GM21447 (cell line): ENCODE results near the gene PTH2R.
A peak's percentile ranks its signal among the peaks of the same experiment; 100 is the strongest.
"Not testable (repeated sequence)": the region's sequence is repeated elsewhere in the genome, so short reads cannot be mapped to it uniquely, and the experiment has no call there.

Experiments
- ATAC-seq: cut with Tn5 transposase; IDR thresholded peaks from one replicate; pipeline ENCODE4 v1.9.1; 2021; ENCODE audit not compliant: unreplicated experiment

The PTH2R gene

DNA sequence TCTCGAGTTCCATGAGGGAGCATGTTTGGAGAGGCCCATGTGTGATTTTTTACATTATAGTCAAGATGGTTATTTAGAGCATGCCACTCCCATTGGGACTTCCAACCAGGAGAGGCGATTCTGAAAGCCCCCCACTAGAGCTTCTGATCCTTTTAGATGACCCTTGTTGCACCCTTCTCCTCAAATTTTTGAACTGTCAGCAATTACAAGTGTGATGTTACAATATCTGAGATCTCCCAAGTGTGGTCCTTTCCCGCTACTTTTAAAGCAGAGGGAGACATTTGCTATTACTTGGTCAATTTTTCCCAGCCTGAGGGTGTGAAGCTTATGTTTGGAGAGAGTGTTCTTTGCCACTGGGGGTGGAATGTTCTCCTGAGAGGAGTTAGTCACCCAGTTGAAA lies 16.7 kb upstream of the PTH2R start:
- ATAC-seq: no peak

- no peak for ATAC-seq
Observed at GRCh38 chr2:208392300-208392699, 14.3 kb upstream of the PTH2R start.

GRCh38 chr2:208396796-208397195 lies 9.8 kb upstream of the PTH2R start:
- ATAC-seq: not testable (repeated sequence)

DNA sequence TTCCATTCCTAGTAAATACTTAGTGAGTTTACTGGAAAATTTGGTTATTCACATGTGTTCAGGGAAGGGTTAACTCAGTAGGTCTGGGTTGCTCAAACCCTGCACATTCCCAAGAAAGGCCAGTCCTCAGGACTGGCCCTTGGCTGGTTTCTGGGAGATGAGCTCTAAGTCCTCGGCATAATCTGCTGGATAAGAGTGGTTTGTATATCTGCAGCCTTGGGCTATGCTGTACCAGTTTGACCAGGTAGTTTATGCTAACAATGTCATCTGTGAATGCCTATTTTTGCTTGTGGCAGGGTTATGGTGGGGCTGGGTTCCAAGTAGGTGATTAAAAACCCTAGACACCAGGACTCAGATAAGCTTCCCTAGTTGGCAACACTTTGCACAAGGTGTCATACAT lies 7.4 kb upstream of the PTH2R start:
- no peak for ATAC-seq

DNA sequence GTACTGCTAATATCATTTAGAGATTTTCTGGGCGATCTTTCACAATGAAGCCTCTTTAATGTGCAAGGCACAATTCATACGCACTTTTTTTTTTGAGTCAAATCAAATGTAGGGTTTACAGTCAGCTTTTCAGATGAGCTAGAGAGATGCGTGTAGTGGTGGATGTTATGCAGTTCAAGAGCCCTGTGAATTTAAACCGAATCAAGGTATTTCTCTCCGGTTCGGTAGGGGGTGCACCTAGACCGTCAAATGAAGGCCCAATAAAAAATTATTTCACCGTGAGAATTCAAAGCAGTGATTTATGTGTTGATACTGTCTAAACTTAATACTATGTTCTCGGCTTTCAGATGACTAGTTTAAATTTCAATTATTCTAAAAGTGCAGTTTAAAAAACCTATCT lies 1.1 kb downstream of the PTH2R start:
- ATAC-seq: no peak

DNA sequence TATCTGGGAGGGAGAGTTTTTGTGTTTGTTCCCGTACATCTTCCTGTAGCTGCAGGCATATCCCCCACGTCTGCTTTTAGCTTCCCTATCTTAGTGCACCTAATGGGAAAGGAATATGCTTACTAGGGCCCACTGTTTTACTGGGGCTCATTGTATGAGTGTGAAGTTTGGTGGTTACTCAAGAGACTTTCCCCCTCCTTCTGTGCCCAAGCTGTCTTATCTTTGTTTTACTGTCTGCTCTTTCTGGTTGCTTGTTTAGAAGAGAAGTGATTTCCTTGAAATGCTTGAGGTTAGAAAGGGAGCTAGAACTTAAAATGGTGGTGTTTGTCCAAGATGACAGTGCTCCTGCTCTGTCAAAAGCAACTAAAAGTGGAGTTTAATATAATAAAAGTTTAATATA lies 7.3 kb downstream of the PTH2R start:
- no peak for ATAC-seq

GRCh38 chr2:208415255-208415654 lies 8.7 kb downstream of the PTH2R start:
- no peak for ATAC-seq

DNA sequence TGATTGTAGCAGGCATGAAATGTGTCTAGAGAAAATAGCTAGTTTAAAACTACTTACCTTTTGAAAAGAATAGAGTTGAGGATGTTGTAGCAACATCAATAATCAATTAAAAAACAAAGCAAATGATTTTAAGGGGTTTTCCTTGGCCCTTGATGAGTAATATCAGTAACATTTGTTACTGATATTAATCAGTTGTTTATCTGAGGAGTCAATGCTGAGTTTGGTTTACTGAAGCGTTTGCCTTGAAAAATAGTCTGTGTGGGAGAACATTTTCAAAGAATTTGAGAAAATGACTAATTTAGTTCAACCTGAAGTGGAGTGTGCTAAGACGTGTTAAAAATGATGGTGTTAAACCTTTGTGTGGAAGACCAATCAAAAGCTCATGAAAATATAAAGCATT lies 9.3 kb downstream of the PTH2R start:
- no peak for ATAC-seq

GRCh38 chr2:208426412-208427045 lies 19.9 kb downstream of the PTH2R start:
- no peak for ATAC-seq

DNA sequence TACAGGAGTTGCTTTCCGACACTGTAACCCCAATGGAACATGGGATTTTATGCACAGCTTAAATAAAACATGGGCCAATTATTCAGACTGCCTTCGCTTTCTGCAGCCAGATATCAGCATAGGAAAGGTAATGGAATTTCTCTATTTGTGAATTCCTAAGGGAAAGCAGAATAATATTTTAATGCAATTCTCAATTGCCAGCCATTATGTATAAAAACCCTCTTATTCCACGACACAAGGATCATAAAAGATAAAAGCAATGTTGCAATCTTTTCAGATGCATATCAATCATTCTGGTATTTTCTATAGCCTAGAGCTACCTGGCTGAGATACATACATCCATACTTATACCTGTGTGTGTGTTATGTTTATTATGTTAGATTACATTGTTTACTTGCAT lies 31.2 kb downstream of the PTH2R start:
- no peak for ATAC-seq

DNA sequence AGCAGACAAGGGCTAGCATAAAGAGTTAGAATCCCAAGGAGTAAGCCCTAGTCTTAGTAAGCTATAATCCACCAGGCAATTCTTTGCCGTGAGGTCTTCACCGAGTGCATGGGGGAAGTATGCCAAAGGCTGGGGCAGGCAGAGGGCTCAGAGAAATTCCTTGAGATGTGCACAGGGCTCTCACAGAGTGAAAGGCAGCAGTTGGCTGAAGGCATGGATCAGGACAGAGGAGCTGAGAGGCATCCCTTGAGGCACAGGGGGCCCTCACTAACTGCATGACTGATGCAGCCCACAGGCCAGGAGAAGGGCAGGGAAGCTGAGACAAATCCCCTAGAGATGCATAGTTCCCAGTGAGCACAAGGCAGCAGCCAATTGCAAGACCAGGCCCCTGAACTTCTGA lies 34.1 kb downstream of the PTH2R start:
- no peak for ATAC-seq

- no peak for ATAC-seq
Observed at GRCh38 chr2:208441951-208442350, 35.4 kb downstream of the PTH2R start.

GRCh38 chr2:208447447-208447846 lies 40.9 kb downstream of the PTH2R start:
- ATAC-seq: not testable (repeated sequence)

- ATAC-seq: no peak
Observed at GRCh38 chr2:208451061-208451460, 44.5 kb downstream of the PTH2R start.

DNA sequence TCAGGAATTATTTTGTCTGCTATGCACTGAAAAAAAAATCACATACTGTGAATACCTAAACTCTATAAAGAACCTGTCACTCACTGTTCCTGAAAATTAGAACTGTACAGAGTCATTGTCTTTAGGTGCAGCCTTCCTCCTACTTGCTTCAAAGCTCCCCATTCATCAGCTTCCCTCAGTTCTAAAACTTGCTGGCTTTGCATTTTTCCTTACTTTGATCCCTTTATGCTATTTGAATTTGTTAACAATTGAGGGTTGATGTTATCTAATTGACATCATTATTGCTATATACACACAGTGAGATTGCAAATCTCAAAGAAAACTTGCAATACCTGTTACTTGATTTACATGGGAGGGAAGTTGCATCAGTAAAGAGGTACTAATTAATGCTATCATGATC lies 48.3 kb downstream of the PTH2R start:
- no peak for ATAC-seq

DNA sequence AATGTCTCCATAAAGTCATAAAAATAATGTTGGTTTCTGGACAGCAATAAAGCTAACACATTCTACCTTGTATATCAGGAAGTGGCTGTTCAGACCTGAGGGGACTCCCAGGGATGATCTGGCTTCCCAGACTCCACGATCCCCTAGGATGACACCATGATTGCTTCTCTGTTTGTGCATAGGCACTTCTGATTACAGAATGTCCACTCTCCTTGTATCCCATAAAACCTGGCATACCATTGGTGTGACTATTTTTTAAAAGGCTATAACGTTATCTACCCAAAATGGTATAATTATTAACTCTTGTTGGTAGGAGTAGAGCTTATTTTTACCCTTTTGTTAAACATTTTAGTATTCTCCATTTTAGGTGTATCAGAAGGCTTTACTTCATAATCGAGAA lies 57.1 kb downstream of the PTH2R start:
- no peak for ATAC-seq

DNA sequence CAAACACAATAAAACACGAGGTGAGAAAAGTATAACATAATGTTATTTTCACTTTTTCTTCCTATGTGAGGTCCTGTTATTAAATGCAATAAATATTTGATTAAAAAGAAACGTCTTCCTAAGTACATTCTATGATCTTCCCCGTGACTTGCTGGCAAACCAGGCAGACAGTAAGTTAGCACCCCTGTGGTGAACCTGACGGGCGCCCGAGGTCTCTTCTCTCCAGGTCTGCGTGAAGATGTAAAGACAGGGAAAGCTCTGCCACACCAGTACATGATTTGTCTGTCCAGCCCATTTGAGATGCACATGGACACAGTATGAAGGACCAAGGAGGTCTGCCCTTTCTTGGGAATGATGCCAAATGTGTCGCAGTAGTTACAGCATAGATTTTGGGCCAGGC lies 57.6 kb downstream of the PTH2R start:
- ATAC-seq: no peak

DNA sequence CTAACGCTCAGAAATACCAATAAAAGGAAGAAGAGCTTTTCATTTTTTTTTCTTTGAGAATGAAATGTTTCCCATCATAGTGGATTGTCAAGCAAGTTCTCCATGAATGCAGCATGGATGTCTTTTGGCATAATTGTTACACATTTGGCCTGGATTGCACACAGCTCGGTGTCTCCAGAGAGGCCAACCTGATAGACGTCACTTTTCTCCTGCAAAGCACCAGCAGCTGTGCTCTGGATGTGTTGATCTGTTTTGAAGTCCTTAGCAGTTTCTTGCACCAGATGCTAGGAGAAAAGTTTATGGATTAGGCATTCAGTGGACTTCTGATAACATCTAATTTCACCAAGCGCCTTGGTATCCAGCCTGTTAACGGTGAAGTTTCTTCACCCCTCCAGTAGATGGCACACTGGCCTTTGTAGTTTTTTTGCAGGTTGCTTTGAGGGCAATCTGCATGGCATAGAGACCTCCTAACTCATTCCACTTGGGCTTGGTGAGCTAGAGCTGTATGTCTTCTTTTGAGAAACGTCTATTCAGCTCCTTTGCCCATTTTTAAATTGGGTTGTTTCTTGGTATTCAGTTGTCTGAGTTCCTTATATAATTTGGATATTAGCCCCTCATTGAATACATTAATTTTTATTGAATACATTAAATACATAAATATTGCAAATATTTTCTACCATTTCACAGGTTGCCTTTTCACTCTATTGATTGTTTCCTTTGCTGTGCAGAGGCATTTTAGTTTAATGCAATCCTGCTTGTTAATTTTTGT lies 59.7 kb downstream of the PTH2R start:
- ATAC-seq: peak; percentile 79

GRCh38 chr2:208466920-208467298 lies 60.3 kb downstream of the PTH2R start:
- ATAC-seq: no peak

DNA sequence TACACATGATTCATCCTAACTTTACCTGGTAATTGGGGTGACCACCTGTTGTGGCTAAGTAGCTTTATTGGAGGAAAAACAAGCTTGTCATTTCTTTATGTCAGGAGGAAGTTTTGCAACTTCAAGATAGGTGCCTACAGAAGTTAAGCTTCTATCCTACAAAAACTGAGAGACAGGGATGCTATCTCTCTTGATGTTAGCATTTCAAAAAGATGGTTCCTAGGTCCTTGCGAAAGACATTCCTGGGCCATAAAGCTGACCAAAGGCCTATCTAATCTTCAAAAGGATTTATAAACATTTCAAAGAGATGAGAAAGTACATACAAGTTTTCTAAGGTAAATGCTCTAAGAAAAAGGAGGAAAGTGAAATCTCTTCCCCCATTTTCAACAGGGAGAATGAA lies 61.0 kb downstream of the PTH2R start:
- ATAC-seq: no peak

DNA sequence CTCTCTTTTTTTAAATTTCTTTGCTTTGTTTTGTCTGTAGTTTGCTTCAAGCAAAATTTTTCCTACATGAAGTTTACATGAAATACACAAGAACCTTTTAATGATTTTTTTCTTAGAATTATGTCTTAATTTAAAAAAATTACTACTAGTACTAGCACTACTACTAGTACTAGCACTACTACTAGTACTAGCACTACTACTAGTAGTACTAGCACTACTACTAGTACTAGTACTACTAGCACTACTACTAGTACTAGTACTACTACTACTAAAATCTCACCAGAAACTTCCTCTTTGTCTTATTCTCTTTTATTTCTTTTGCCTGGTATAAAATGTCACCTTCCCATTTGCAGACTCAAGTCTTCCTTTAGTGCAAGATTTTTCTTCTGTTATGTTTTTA lies 71.1 kb downstream of the PTH2R start:
- ATAC-seq: no peak

GRCh38 chr2:208479342-208479741 lies 72.8 kb downstream of the PTH2R start:
- ATAC-seq: peak; percentile 62

DNA sequence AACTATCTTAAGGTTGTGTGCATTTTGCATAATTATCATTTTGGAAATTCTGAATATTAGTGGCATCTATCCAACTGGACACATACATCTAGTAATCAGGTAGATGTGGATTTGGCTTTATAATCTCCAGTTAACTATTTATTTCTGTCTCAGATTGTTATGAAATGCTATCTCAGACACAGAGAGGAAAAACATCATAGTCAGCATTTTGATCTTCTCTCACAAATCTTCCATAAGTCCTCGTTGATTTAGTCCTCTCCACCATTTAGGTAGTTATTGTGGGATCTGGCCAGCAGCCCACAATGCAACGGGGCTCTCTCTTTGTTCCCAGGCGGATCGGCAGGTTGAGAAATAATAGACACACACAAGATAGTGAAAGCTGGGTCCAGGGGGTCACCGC lies 75.4 kb downstream of the PTH2R start:
- not testable (repeated sequence) for ATAC-seq
